HepG2 (cell line): ENCODE results near the gene FAM228B. TPM values are rescaled to one million over a fixed set of nuclear protein-coding genes. Genes with fewer than 3 reads are reported as not detected.

ENCODE experiments used
- ATAC-seq: fragments of 200-7000 bp; cut with Tn5 transposase; 3 replicates; pipeline ENCODE4 v1.9.1; 2020; ENCODE audit warnings: mild to moderate bottlenecking, moderate library complexity
- BruUV-seq: library from RNA; stranded (reverse); fragments of 400-500 nt; replicated peaks from 2 replicates; lab custom pipeline; 2021; lab: Mats Ljungman, UMichigan
- CTCF ChIA-PET: fragments of 300-600 bp; formaldehyde crosslinking; extraction: SDS; loops from one replicate; lab custom pipeline; 2021; ENCODE audit warnings: low total read pairs, inconsistent platforms, low intra/inter-chr PET ratio; lab: Yijun Ruan, JAX
- POLR2A ChIA-PET: fragments of 350-600 bp; sonication (Branson Sonifier 250); formaldehyde crosslinking; loops from one replicate; lab custom pipeline; 2020; ENCODE audit warnings: antibody characterized with exemption, inconsistent platforms; lab: Yijun Ruan, JAX
- DNase-seq: peaks from one replicate; pipeline ENCODE4 v3.0.0-alpha.2; 2015; ENCODE audit warnings: low spot score
- FAIRE-seq: peaks from 3 replicates; lab custom pipeline; 2011; peaks lifted over from hg19 to GRCh38; lab: Jason Lieb, UNC
- H2AFZ ChIP-seq: one replicate; pipeline ENCODE4 v1.6.1; 2011; ENCODE audit warnings: low read length, inconsistent platforms
- H3K27ac ChIP-seq: fragments of 300-600 bp; 3 replicates; pipeline ENCODE4 v1.8.0; 2011; ENCODE audit warnings: mixed run types, mild to moderate bottlenecking, mixed read lengths, low read length, inconsistent platforms; ENCODE audit not compliant: insufficient read depth; ENCODE audit errors: extremely low read length
- H3K27me3 ChIP-seq, 2 experiments: fragments of 200-600 bp in 1 of 2; 2 replicates in 1 of 2; 3 replicates in 1 of 2; pipeline versions ENCODE4 v1.6.0 to v1.8.0; 2011; ENCODE audit warnings: low read length in 2 of 2, mild to moderate bottlenecking in 2 of 2, moderate library complexity in 2 of 2, inconsistent platforms in 1 of 2; ENCODE audit not compliant: insufficient read depth in 2 of 2, control insufficient read depth in 1 of 2
- H3K36me3 ChIP-seq, 2 experiments: fragments of 200-600 bp in 1 of 2; replicated peaks in 1 of 2; 2 replicates in 1 of 2; 3 replicates in 1 of 2; pipeline versions ENCODE4 v1.5.1 to v1.8.0; 2011; ENCODE audit warnings: low read length in 2 of 2, inconsistent platforms in 1 of 2; ENCODE audit not compliant: insufficient read depth in 2 of 2, control insufficient read depth in 1 of 2
- H3K4me1 ChIP-seq: 2 replicates; pipeline ENCODE4 v1.5.1; 2012; ENCODE audit warnings: low read length, inconsistent platforms; ENCODE audit not compliant: insufficient read depth
- H3K4me2 ChIP-seq: 2 replicates; pipeline ENCODE4 v1.6.0; 2011; ENCODE audit warnings: low read depth, low read length, inconsistent platforms
- H3K4me3 ChIP-seq, 3 experiments: fragments of 200-600 bp in 1 of 3; sonication (generic), shearing (Covaris generic) in 1 of 3; replicated peaks in 1 of 3; 2 replicates each; pipeline ENCODE4 v1.5.1; 2011 to 2016; ENCODE audit warnings: low read length in 3 of 3, inconsistent platforms in 2 of 3, low read depth in 2 of 3, mild to moderate bottlenecking in 2 of 3, control low read depth in 1 of 3, mixed read lengths in 1 of 3; ENCODE audit not compliant: insufficient read depth in 1 of 3
- H3K79me2 ChIP-seq: one replicate; pipeline ENCODE4 v1.6.1; 2011; ENCODE audit warnings: low read length, inconsistent platforms; ENCODE audit not compliant: insufficient read depth
- H3K9ac ChIP-seq: 2 replicates; pipeline ENCODE4 v1.6.0; 2011; ENCODE audit warnings: mild to moderate bottlenecking, low read depth, low read length, inconsistent platforms; ENCODE audit not compliant: insufficient read depth
- H3K9me3 ChIP-seq: 2 replicates; pipeline ENCODE4 v1.5.1; 2012; ENCODE audit warnings: mild to moderate bottlenecking, low read length
- H4K20me1 ChIP-seq: 2 replicates; pipeline ENCODE4 v1.6.0; 2011; ENCODE audit warnings: inconsistent platforms, mild to moderate bottlenecking, low read length, moderate library complexity; ENCODE audit not compliant: insufficient read depth
- ATF7 ChIP-seq, 2 experiments: fragments of 450-650 bp in 1 of 2; sonication (generic) in 1 of 2; formaldehyde crosslinking in 1 of 2; IDR thresholded peaks; 2 replicates each; pipeline versions ENCODE4 v1.4.0 to v1.6.1; 2016 to 2020; ENCODE audit warnings: antibody characterized with exemption in 1 of 2, mild to moderate bottlenecking in 1 of 2, missing genetic modification reagents in 1 of 2
- ELF4 ChIP-seq: sonication (generic); formaldehyde crosslinking; IDR thresholded peaks from 2 replicates; pipeline ENCODE4 v1.5.0; 2020; ENCODE audit warnings: missing genetic modification reagents, mild to moderate bottlenecking, moderate library complexity, borderline replicate concordance
- HMGXB4 ChIP-seq, 2 experiments: sonication (generic) in 1 of 2; formaldehyde crosslinking in 1 of 2; IDR thresholded peaks; 2 replicates each; pipeline versions ENCODE4 v1.4.0 to v1.6.1; 2018 to 2020; ENCODE audit warnings: missing genetic modification reagents in 2 of 2, borderline replicate concordance in 1 of 2, low read depth in 1 of 2, mild to moderate bottlenecking in 1 of 2, missing biosample characterization in 1 of 2
- RBM22 ChIP-seq: fragments of 200-400 bp; formaldehyde crosslinking; optimal IDR thresholded peaks from 2 replicates; pipeline ENCODE3; 2017; ENCODE audit warnings: mild to moderate bottlenecking, low read length, moderate library complexity
- SOX13 ChIP-seq, 3 experiments: fragments of 450-650 bp in 1 of 3; sonication (generic) in 1 of 3; formaldehyde crosslinking in 1 of 3; IDR thresholded peaks in 2 of 3; conservative IDR thresholded peaks in 1 of 3; 2 replicates each; pipeline versions ENCODE4 v1.5.0 to v1.6.1; 2016 to 2020; ENCODE audit warnings: antibody characterized with exemption in 1 of 3, mild to moderate bottlenecking in 1 of 3, missing compliant biosample characterization in 1 of 3, missing genetic modification reagents in 1 of 3, moderate library complexity in 1 of 3
- ZBTB42 ChIP-seq: sonication (generic); formaldehyde crosslinking; IDR thresholded peaks from 2 replicates; pipeline ENCODE4 v1.5.0; 2020; ENCODE audit warnings: mild to moderate bottlenecking, missing genetic modification reagents
- ZC3H13 ChIP-seq: sonication (generic); formaldehyde crosslinking; IDR thresholded peaks from 2 replicates; pipeline ENCODE4 v1.8.1; 2023; ENCODE audit warnings: mild to moderate bottlenecking, missing genetic modification reagents, moderate library complexity
- WGBS: methylation state at CpG from one replicate; pipeline ENCODE4 v1.1.6; 2017; ENCODE audit warnings: low lambda C conversion rate; 5-methylcytosine and 5-hydroxymethylcytosine counted together
- in situ Hi-C: cut with HindIII; loops from 2 replicates; pipeline ENCODE4 v1.10.0; 2017; ENCODE audit warnings: low pct_unique_long_range_greater_than_20kb; ENCODE audit not compliant: extremely low pct_ligation_motif_present
- intact Hi-C: fragments of 100-400 bp; cut with micrococcal nuclease; formaldehyde crosslinking; loops from one replicate; pipeline ENCODE4 v1.10.0; 2022; ENCODE audit not compliant: unreplicated experiment
- polyA plus RNA-seq, 8 experiments: library from polyadenylated mRNA; depleted of rRNA in 3 of 8; stranded (reverse) in 7 of 8; unstranded in 1 of 8; fragments of >200 nt; fragmentation: Illumina TruSeq in 4 of 8; extraction: Trizol in 4 of 8; gene quantifications; 2 replicates each; pipeline versions ENCODE4 v1.2.1 to v1.2.3, GENCODE V29; 2011 to 2016; ENCODE audit warnings: low read depth in 4 of 8, missing spikeins in 1 of 8, mixed read lengths in 1 of 8; ENCODE audit not compliant: insufficient read depth in 1 of 8
- total RNA-seq, 5 experiments: library from RNA; depleted of rRNA; stranded (reverse); fragments of >200 nt; fragmentation: Illumina TruSeq; extraction: Trizol; gene quantifications; 2 replicates each; pipeline ENCODE4 v1.2.3, GENCODE V29; 2016; ENCODE audit warnings: low read depth in 1 of 5

FAM228B gene
- total and polyA plus RNA-seq, 2 of the 13 experiments (the other 11 are each of a cell fraction or from before 2014, with no cell fraction given), result 0.79 to 1.1 TPM

- no peak for DNase-seq
- WGBS, result 48% methylated on average over 2 of the region's 2 CpGs
- POLR2A ChIA-PET, result interaction anchor here (4.3 kb wide), 1 partner anchor 22 kb away, joined by 22 read pairs; the partner anchor contains the start of gene TP53I3
- H3K79me2 ChIP-seq, result no peaks in the 10 kb centered on the region
- BruUV-seq, result no TSS peak
- H3K4me1 ChIP-seq, result peaks cover 23% of the 10 kb centered on the region
- in situ Hi-C loops, result no loop called here
- no peak for ATAC-seq
- H3K27me3 ChIP-seq, result peaks cover 0 to 8% of the 10 kb centered on the region in 2 experiments; a peak in 1 of 5 replicates
- no peak overlapping the region for H3K27ac ChIP-seq
- intact Hi-C loops, result no loop called here
- no peak overlapping the region for H3K9ac ChIP-seq
- no peaks in the 10 kb centered on the region for H4K20me1 ChIP-seq
- no peak overlapping the region for H3K4me3 ChIP-seq
- H3K36me3 ChIP-seq, result no peaks in the 10 kb centered on the region
- CTCF ChIA-PET, result no interaction called here
- H3K9me3 ChIP-seq, result peaks cover 9% of the 10 kb centered on the region; the same call in 1 of the 2 replicates
- no peak for FAIRE-seq
- no peak overlapping the region for H3K4me2 ChIP-seq
- no peak overlapping the region for H2AFZ ChIP-seq
- TF ChIP-seq SOX13 (IDR thresholded peaks at IDR 0.05), result no peak
- TF ChIP-seq SOX13 (CRISPR knock-in tag; conservative IDR thresholded peaks at IDR 0.05 in 1 of 2, IDR thresholded peaks at IDR 0.05 in 1 of 2), result no peak
- peak; percentile 19; the same call in 1 of the 2 replicates for TF ChIP-seq ATF7 (IDR thresholded peaks at IDR 0.05)
- no peak for TF ChIP-seq ATF7 (CRISPR knock-in tag; IDR thresholded peaks at IDR 0.05)
Observed at GRCh38 chr2:24105816-24106215, 17.5 kb upstream of the FAM228B start.

GRCh38 chr2:24106786-24107185, 16.5 kb upstream of the FAM228B start:
- H3K9me3 ChIP-seq, result peaks cover 9% of the 10 kb centered on the region; the same call in 1 of the 2 replicates
- TF ChIP-seq ZC3H13 (CRISPR knock-in tag) (no peak), ELF4 (no peak), RBM22 (no peak), HMGXB4 (CRISPR knock-in tag; IDR thresholded peaks at IDR 0.05; ENCODE audit: borderline replicate concordance in 1 of 2, low read depth in 1 of 2) (no peak), ZBTB42 (CRISPR knock-in tag) (no peak)
- FAIRE-seq, result no peak
- no peaks in the 10 kb centered on the region for H3K36me3 ChIP-seq
- H3K79me2 ChIP-seq, result no peaks in the 10 kb centered on the region
- no peak overlapping the region for H3K27ac ChIP-seq
- peaks cover 31% of the 10 kb centered on the region for H3K4me1 ChIP-seq
- ChIA-PET POLR2A (interaction anchor here (4.3 kb wide), 1 partner anchor 23 kb away, joined by 22 read pairs; the partner anchor contains the start of gene TP53I3), CTCF (no interaction called here)
- peaks cover 0 to 8% of the 10 kb centered on the region in 2 experiments; a peak in 1 of 5 replicates for H3K27me3 ChIP-seq
- DNase-seq, result no peak
- H4K20me1 ChIP-seq, result no peaks in the 10 kb centered on the region
- no peak for ATAC-seq
- in situ Hi-C loops, result no loop called here
- intact Hi-C loops, result no loop called here
- H3K4me3 ChIP-seq, result no peak overlapping the region
- H3K9ac ChIP-seq, result no peak overlapping the region
- H3K4me2 ChIP-seq, result no peak overlapping the region
- H2AFZ ChIP-seq, result no peak overlapping the region
- no TSS peak for BruUV-seq
